Activated T-cell treated with anti-CD3 and anti-CD28 coated beads, Interleukin-2, amount 50 U/mL, for 1 hour (primary cell): ENCODE measurements around the gene NOVA2.
"Not testable (repeated sequence)": the region's sequence is repeated elsewhere in the genome, so short reads cannot be mapped to it uniquely, and the experiment has no call there.

Experiments
- DNase-seq: peaks from one replicate; pipeline ENCODE4 v3.0.0-alpha.2; 2020

The NOVA2 gene

DNA sequence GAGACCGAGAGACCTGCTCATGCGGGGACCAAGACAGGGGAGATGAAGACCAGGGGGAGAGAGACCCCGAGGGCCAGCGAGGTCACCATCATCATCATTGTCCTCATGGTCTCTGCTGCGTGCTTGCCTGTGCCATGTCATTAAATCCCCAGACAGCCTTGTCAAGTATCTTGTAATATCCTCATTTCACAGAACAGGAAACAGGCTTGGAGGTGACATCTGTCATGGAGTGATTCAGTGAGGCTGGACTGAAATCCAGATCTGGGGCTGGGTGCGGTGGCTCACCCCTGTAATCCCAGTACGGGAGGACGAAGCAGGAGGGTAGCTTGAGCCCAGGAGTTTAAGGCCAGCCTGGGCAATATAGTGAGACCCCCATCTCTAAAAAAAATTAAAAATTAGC is 53.2 kb downstream of the NOVA2 start:
- no peak for DNase-seq

DNA sequence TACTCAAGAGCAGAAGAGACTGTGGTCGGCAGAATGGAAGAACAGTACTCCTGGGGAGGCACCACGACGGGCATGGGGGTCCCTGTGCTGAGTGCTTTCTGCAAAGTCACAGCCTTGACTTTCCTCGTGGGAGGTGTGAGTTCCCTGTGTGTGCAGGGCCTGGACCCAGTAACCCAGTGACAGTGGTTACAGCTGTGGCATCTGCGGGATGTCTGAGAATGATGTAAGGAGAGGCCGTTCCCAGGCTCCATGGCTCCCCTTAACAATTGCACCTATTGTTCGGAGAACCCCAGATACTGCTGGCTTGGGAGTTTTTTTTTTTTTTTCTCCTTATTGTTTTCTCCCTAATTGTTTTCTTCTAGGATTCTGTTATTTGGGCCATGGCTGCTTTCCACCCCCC is 54.0 kb downstream of the NOVA2 start:
- DNase-seq = no peak

GRCh38 chr19:45918721-45919120 is 54.9 kb downstream of the NOVA2 start:
- no peak for DNase-seq

- no peak for DNase-seq
Observed at GRCh38 chr19:45917421-45918091, 56.1 kb downstream of the NOVA2 start.

- DNase-seq = no peak
Observed at GRCh38 chr19:45913874-45914830, 59.5 kb downstream of the NOVA2 start, which contains the start of gene NANOS2. Gene NANOS2 (minus strand): TSS chr19:45914778. CDS start chr19:45914693, 85 bp downstream.

DNA sequence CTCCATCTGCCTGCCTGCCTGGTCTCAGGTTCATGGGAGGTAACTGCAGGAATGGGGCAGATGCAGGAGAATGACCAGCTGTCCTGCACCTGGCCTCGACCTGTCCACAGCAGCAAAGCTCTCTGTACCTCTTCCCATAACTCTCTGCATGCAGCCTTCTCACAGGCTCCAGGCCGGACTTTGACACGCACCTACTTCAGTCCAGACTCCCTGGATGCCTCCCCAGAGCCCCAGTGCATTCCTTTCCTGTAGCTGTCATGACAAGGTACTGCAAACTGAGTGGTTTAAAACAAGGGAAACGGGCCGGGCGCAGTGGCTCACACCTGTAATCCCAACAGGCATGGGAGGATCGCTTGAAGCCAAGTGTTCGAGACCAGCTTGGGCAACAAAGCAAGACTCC is 62.4 kb downstream of the NOVA2 start:
- no peak for DNase-seq

DNA sequence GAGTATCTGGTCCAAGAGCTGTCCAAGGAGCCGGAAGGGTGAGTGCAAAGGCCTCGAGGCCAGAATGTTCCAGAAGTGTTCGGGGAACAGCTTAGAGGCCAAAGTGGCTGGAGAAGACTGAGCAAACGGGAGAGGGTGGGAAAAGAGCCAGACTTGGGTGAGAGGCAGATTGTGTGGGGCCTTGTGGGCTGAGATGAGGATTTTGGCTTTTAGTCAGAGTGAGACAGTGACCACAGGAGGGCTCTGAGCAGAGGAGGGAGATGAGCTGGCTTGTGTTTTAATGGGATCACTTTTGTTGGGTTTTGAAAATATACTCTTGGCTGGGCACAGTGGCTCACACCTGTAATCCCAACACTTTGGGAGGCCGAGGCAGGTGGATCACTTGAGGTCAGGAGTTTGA is 64.7 kb downstream of the NOVA2 start:
- no peak for DNase-seq

GRCh38 chr19:45906221-45906620 is 67.4 kb downstream of the NOVA2 start:
- no peak for DNase-seq

- DNase-seq = no peak
Observed at GRCh38 chr19:45905011-45905410, 68.7 kb downstream of the NOVA2 start.

- DNase-seq = peak; percentile 100
Observed at GRCh38 chr19:45902651-45903625, 70.7 kb downstream of the NOVA2 start.

DNA sequence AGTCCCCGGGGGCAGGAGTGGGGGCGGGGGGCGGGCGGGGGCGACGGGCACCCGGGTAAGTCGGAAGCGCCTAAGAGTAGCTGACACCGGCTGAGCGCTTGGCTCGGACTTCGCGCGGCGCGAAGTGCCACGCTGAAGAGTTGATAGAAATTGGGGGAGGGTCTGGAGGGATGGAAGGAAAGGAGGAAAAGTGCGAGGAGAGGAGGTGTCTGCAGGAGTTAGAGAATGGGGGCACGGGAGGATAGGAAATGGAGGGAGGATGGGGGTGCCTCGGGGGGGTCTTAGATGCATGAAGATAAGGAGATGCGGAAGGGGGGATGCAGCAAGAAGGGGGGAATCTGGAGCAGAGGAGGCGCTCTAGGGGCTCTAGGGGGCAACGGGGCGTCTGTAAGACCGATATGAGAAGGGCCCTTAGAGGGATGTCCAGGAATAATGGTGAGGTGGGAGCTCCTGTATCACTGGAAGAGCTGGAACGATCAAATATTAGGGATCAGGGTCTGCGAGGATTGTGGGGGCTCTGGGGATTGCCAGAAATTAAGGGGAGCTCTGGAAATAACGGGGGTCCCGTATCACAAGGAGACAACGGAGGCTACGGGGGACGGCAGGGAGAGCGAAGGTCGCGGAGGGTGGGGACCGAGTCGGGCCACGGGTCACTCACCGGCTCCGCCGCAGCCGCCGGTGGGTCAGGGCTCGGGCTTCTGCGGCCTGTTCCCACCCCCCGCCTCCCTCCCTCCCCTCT is 71.6 kb downstream of the NOVA2 start, which contains the start of gene MYPOP:
MYPOP (minus strand) TSS at position 702 of the 739 bp plus-strand sequence. CDS start 840 bp downstream, outside the sequence.
- DNase-seq = no peak

DNA sequence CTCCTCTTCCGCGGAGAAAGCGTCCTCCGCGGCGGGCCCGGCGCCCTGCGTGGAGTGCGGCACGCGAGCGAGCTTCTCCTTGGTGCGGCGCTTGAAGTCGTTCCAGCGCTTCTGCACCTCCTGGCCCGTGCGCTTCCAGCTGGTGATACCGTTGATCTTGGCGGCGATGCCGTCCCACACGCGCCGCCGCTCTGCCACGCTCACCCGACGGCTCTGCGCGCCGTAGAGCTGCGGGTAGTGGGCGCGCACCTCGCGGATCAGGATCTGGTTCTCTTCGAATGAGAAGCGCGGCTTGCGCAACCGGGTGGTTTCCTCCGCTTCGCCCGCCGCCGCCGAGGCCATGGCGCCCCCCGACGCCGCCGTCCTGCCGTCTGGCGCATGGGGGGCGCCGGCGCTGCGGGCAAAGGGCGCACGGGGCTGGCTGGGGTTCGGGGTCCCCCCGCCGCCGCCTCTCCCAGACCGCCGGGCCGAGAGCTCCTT is 72.2 kb downstream of the NOVA2 start:
- peak; percentile 52 for DNase-seq

DNA sequence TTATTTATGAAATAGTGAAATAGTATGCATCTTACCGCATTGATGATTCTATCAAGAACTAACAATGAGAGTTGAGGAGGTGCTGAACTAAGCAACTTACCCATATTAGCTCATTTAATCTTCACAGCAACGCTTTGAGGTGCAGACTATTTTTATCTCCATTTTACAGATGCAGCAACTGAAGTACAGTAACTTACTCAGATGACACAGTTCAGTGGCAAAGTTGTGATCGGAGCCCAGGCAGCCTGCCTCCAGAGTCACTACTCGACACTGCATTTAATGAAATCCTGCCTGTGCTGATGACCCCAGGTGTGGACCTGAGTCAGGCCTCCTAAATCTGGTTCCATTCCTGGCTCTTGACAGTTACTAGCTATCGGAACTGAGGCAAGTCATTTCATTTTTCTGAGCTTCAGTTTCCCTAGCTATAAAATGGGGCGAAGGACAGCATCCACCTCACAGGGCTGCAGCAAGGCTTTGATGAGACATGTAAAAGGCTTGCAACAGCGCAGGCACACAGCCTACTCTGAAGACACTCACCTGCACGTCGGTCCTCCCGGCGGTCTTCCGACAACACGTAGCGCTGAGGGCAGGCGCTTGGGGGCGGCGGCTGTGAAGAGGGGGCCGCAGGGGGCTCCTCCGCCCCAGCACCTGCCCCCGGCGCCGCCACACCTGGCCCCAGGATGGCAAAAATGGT is 72.8 kb downstream of the NOVA2 start:
- no peak for DNase-seq

- DNase-seq = no peak
Observed at GRCh38 chr19:45899919-45900589, 73.6 kb downstream of the NOVA2 start.

DNA sequence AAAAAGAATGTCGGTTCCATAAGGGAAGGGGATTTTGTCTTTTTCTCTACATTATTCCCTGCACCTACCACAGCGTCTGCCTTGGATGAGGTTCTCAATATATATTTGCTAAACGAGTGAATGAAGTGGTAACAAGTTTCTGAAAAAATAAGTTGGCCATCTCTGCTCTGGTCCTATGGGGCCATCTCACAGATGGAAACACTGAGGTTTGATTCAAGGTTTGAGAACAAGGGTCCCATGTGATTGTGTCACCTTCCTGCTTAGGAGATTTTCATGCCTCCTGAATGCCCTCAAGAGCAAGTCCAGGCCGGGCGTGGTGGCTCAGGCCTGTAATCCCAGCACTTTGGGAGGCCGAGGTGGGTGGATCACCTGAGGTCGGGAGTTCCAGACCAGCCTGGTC is 74.4 kb downstream of the NOVA2 start:
- DNase-seq = no peak

DNA sequence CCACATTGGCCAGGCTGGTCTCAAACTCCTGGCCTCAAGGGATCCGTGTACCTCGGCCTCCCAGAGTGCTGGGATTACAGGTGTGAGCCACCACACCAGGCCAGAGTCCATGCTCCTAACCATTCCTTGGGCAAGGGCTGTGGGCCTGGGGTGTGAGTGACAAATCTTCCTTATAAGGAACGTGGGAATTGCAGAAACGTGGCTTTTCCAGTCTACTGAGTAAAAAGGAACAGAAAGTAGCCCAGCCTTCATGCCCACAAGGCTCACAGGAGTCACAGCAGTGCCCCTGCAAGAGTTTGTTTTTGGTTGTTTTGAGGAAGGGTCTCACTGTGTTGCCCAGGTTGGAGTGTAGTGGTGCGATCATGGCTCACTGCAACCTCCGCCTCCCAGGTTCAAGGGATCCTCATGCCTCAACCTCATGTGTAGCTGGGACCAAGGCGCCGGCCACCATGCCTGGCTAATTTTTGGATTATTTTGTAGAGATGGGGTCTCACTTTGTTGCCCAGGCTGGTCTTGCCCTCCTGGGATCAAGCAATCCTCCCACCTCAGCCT is 76.3 kb downstream of the NOVA2 start:
- DNase-seq = no peak

GRCh38 chr19:45895983-45896599 is 77.6 kb downstream of the NOVA2 start:
- DNase-seq = not testable (repeated sequence)

- DNase-seq = no peak
Observed at GRCh38 chr19:45895519-45895972, 78.1 kb downstream of the NOVA2 start.

- DNase-seq = no peak
Observed at GRCh38 chr19:45890877-45891276, 82.8 kb downstream of the NOVA2 start.
